Measurements from ENCODE around the gene FBXO2. TPM values are rescaled to one million over a fixed set of nuclear protein-coding genes. Genes with fewer than 3 reads are reported as not detected.

The FBXO2 gene
- total and polyA plus RNA-seq, 9 of the 15 experiments (the other 6 are each of a cell fraction or from before 2014, with no cell fraction given): 0.04 to 1.9 (median 0.27) TPM

- no peaks in the 10 kb centered on the region for H3K9me1 ChIP-seq (ENCODE audit: control insufficient read depth, insufficient read depth, low read length)
- BruUV-seq (replicated peaks): no TSS peak
- DNase-seq (ENCODE audit: extremely low read depth in 1 of 4, low spot score in 3 of 4) (no peak), FAIRE-seq (no peak), ATAC-seq (no peak)
- H3K27ac ChIP-seq (ENCODE audit: extremely low read depth, low read depth, low read length): no peak overlapping the region
- TF ChIP-seq MLX (CRISPR knock-in tag; conservative IDR thresholded peaks at IDR 0.05) (no peak), MTA2 (IDR thresholded peaks at IDR 0.05; ENCODE audit: low read depth) (no peak), TRIM25 (IDR thresholded peaks at IDR 0.05; ENCODE audit: borderline replicate concordance) (no peak), ZBTB33 (CRISPR knock-in tag; IDR thresholded peaks at IDR 0.05) (peak; percentile 45; the same call in 1 of the 2 replicates), BRF2 (IDR thresholded peaks at IDR 0.05; ENCODE audit: borderline replicate concordance, insufficient read depth, insufficient read length) (no peak)
- H3K4me2 ChIP-seq (ENCODE audit: insufficient read depth, low read length): no peak overlapping the region
- H2AFZ ChIP-seq (ENCODE audit: low read depth, low read length): no peak overlapping the region
- peak overlapping the region in 1 of 2 experiments; percentile 13; a peak in 1 of 4 replicates for H3K9ac ChIP-seq (ENCODE audit: insufficient read depth in 1 of 2, low read depth in 2 of 2, low read length in 2 of 2)
- H3K27me3 ChIP-seq (ENCODE audit: control insufficient read depth in 2 of 2, insufficient read depth in 2 of 2, low read length in 2 of 2): no peaks in the 10 kb centered on the region
- no peaks in the 10 kb centered on the region for H3K79me2 ChIP-seq (ENCODE audit: control insufficient read depth, insufficient read depth, low read length)
- peaks cover 21% of the 10 kb centered on the region; the same call in 2 of the 3 replicates for H3K36me3 ChIP-seq (ENCODE audit: control insufficient read depth, insufficient read depth, low read length)
- H4K20me1 ChIP-seq (replicated peaks; ENCODE audit: control insufficient read depth, insufficient read depth, low read length): no peaks in the 10 kb centered on the region
- H3K4me3 ChIP-seq: no peak overlapping the region
- 72% methylated on average over 16 of the region's 23 CpGs for WGBS (ENCODE audit: insufficient coverage, low coverage, missing lambda C conversion rate)
- H3K4me1 ChIP-seq (replicated peaks in 1 of 2; ENCODE audit: control insufficient read depth in 2 of 2, insufficient read depth in 2 of 2, low read length in 2 of 2): peaks cover 7 to 41% of the 10 kb centered on the region in 2 experiments; a peak in 4 of 5 replicates
- ChIA-PET POLR2A (interaction anchor here (0.5 to 0.9 kb wide), 3 partner anchors 118 to 979 kb away, joined by 3 read pairs; no protein-coding TSS in a partner anchor), CTCF (ENCODE audit: low intra/inter-chr PET ratio) (no interaction called here)
- H3K9me3 ChIP-seq (replicated peaks; ENCODE audit: control insufficient read depth, insufficient read depth, low read depth, low read length): no peaks in the 10 kb centered on the region; the same call in 1 of the 2 replicates
- intact Hi-C loops (cut with micrococcal nuclease): no loop called here
- in situ Hi-C loops (cut with MboI): loop anchor here (5.0 kb wide), 1 partner anchor 59 kb away; no protein-coding TSS in a partner anchor
These were observed 4.3 kb upstream of the FBXO2 start for GRCh38 chr1:11658542-11658941.

All from K562 (cell line).